Testis (tissue), 2 donors: Measurements from ENCODE around the gene PLEKHO2.

Source experiments
- CTCF ChIP-seq, 3 experiments: fragments of 450-650 bp in 2 of 3; fragments of 200-600 bp in 1 of 3; sonication (generic) in 1 of 3; IDR thresholded peaks; one replicate each; pipeline ENCODE4 v1.5.1; 2016 to 2019; ENCODE audit warnings: antibody characterized with exemption in 3 of 3, mild to moderate bottlenecking in 2 of 3, moderate library complexity in 1 of 3
- POLR2A ChIP-seq: fragments of 450-650 bp; IDR thresholded peaks from one replicate; pipeline ENCODE4 v1.6.1; 2017; ENCODE audit warnings: antibody characterized with exemption, mild to moderate bottlenecking, moderate library complexity

GRCh38 chr15:64792282-64792681 is 49.4 kb upstream of the PLEKHO2 start:
- TF ChIP-seq CTCF (IDR thresholded peaks at IDR 0.05) (no peak), POLR2A (no peak)
